GM12878 (cell line): Measurements from ENCODE around the gene NOP14. TPM values are rescaled to one million over a fixed set of nuclear protein-coding genes. Genes with fewer than 3 reads are reported as not detected.

Experiments
- ATAC-seq: fragments of 200-7000 bp; cut with Tn5 transposase; 3 replicates; pipeline ENCODE4 v1.9.1; 2020; ENCODE audit warnings: mild to moderate bottlenecking, moderate library complexity
- BruUV-seq: library from RNA; stranded (reverse); fragments of 400-500 nt; replicated peaks from 2 replicates; lab custom pipeline; 2021; lab: Mats Ljungman, UMichigan
- CTCF ChIA-PET: fragments of 300-600 bp; sonication (Branson Sonifier 250); formaldehyde crosslinking; extraction: SDS; loops from one replicate; lab custom pipeline; 2021; ENCODE audit warnings: inconsistent platforms; lab: Yijun Ruan, JAX
- POLR2A ChIA-PET: fragments of 350-600 bp; formaldehyde crosslinking; extraction: SDS; loops from one replicate; lab custom pipeline; 2021; ENCODE audit warnings: inconsistent platforms; lab: Charles Lee
- RAD21 ChIA-PET: fragments of 300-600 bp; sonication (Branson Sonifier 250); formaldehyde crosslinking; loops from one replicate; lab custom pipeline; 2023; ENCODE audit warnings: antibody characterized with exemption; ENCODE audit not compliant: unreplicated experiment; lab: Charles Lee
- SMC1A ChIA-PET: fragments of 300-600 bp; sonication (Branson Sonifier 250); formaldehyde crosslinking; loops from one replicate; lab custom pipeline; 2023; ENCODE audit not compliant: unreplicated experiment, uncharacterized antibody; lab: Charles Lee
- DNase-seq: peaks from one replicate; pipeline ENCODE4 v3.0.0-alpha.2; 2011; ENCODE audit warnings: low read depth, low spot score
- FAIRE-seq: peaks from 3 replicates; lab custom pipeline; 2011; peaks lifted over from hg19 to GRCh38; lab: Jason Lieb, UNC
- H2AFZ ChIP-seq: 2 replicates; pipeline ENCODE4 v1.6.0; 2011; ENCODE audit warnings: low read depth, low read length, control low read depth; ENCODE audit not compliant: control insufficient read depth
- H3K27ac ChIP-seq: 2 replicates; pipeline ENCODE4 v1.5.1; 2011; ENCODE audit warnings: control low read depth; ENCODE audit not compliant: control insufficient read depth, insufficient read depth
- H3K27me3 ChIP-seq, 2 experiments: replicated peaks in 1 of 2; 2 replicates each; pipeline versions ENCODE4 v1.6.0 to v1.6.1; 2011; ENCODE audit warnings: low read length in 1 of 2; ENCODE audit not compliant: control insufficient read depth in 2 of 2, insufficient read depth in 2 of 2
- H3K36me3 ChIP-seq, 2 experiments: 2 replicates each; pipeline ENCODE4 v1.5.1; 2011; ENCODE audit warnings: low read length in 1 of 2; ENCODE audit not compliant: control insufficient read depth in 2 of 2, insufficient read depth in 2 of 2
- H3K4me1 ChIP-seq: 2 replicates; pipeline ENCODE4 v1.6.1; 2011; ENCODE audit warnings: mild to moderate bottlenecking, low read length, moderate library complexity, mixed read lengths; ENCODE audit not compliant: control insufficient read depth, insufficient read depth
- H3K4me2 ChIP-seq: 2 replicates; pipeline ENCODE4 v1.6.0; 2011; ENCODE audit warnings: control low read depth; ENCODE audit not compliant: control insufficient read depth, insufficient read depth
- H3K4me3 ChIP-seq: fragments of 200-600 bp; sonication (generic); 2 replicates; pipeline ENCODE4 v1.5.1; 2016
- H3K79me2 ChIP-seq: 2 replicates; pipeline ENCODE4 v1.6.0; 2011; ENCODE audit warnings: low read length; ENCODE audit not compliant: control insufficient read depth, insufficient read depth
- H3K9ac ChIP-seq: 2 replicates; pipeline ENCODE4 v1.8.0; 2011; ENCODE audit warnings: low read length, control low read depth, mixed read lengths; ENCODE audit not compliant: control insufficient read depth, insufficient read depth
- H3K9me3 ChIP-seq: replicated peaks from 3 replicates; pipeline ENCODE4 v1.5.1; 2011; ENCODE audit warnings: mild to moderate bottlenecking, low read length; ENCODE audit not compliant: control insufficient read depth, insufficient read depth
- H4K20me1 ChIP-seq: 2 replicates; pipeline ENCODE4 v1.6.0; 2011; ENCODE audit not compliant: control insufficient read depth, insufficient read depth
- ATF7 ChIP-seq: fragments of 450-650 bp; IDR thresholded peaks from 2 replicates; pipeline ENCODE4 v1.6.1; 2016; ENCODE audit warnings: low read depth, mild to moderate bottlenecking
- BRCA1 ChIP-seq: IDR thresholded peaks from 2 replicates; pipeline ENCODE4 v1.6.1; 2011; ENCODE audit warnings: low read depth, low read length, improper control_type of control experiment
- CEBPB ChIP-seq, 2 experiments: fragments of 150-350 bp in 1 of 2; IDR thresholded peaks; 2 replicates each; pipeline ENCODE4 v1.6.1; 2012 to 2014; ENCODE audit warnings: low read depth in 2 of 2, low read length in 2 of 2, borderline replicate concordance in 1 of 2, inconsistent platforms in 1 of 2
- DPF2 ChIP-seq: fragments of 450-650 bp; IDR thresholded peaks from 2 replicates; pipeline ENCODE4 v1.6.1; 2017; ENCODE audit warnings: mild to moderate bottlenecking
- ELK1 ChIP-seq: IDR thresholded peaks from 2 replicates; pipeline ENCODE4 v1.6.1; 2012; ENCODE audit warnings: low read depth, low read length, improper control_type of control experiment
- HDGF ChIP-seq: fragments of 450-650 bp; IDR thresholded peaks from 2 replicates; pipeline ENCODE4 v1.6.1; 2016; ENCODE audit warnings: antibody characterized with exemption
- MTA2 ChIP-seq: fragments of 450-650 bp; IDR thresholded peaks from 2 replicates; pipeline ENCODE4 v1.6.1; 2016; ENCODE audit warnings: low read depth, mild to moderate bottlenecking, moderate library complexity
- MYB ChIP-seq: fragments of 150-350 bp; IDR thresholded peaks from 2 replicates; pipeline ENCODE4 v1.6.1; 2014; ENCODE audit warnings: mild to moderate bottlenecking, low read depth, low read length, borderline replicate concordance
- POLR2AphosphoS5 ChIP-seq: IDR thresholded peaks from 2 replicates; pipeline ENCODE4 v1.6.1; 2011; ENCODE audit warnings: mild to moderate bottlenecking, low read length, inconsistent platforms
- RELA ChIP-seq: fragments of 450-650 bp; IDR thresholded peaks from 2 replicates; pipeline ENCODE4 v1.8.0; 2014; ENCODE audit warnings: borderline replicate concordance; ENCODE audit not compliant: partially characterized antibody
- RFX5 ChIP-seq: IDR thresholded peaks from 2 replicates; pipeline ENCODE4 v1.6.1; 2011; ENCODE audit warnings: low read depth, low read length, improper control_type of control experiment
- SIX5 ChIP-seq: IDR thresholded peaks from 2 replicates; pipeline ENCODE4 v1.6.1; 2011; ENCODE audit warnings: mild to moderate bottlenecking, low read depth, low read length, moderate library complexity; ENCODE audit not compliant: severe bottlenecking
- SRF ChIP-seq, 2 experiments: IDR thresholded peaks; 2 replicates each; pipeline ENCODE4 v1.6.1; 2011; ENCODE audit warnings: low read depth in 2 of 2, low read length in 2 of 2, mild to moderate bottlenecking in 1 of 2, moderate library complexity in 1 of 2
- USF2 ChIP-seq: IDR thresholded peaks from 2 replicates; pipeline ENCODE4 v1.6.1; 2011; ENCODE audit warnings: low read depth, low read length, improper control_type of control experiment, borderline replicate concordance
- WGBS: methylation state at CpG from one replicate; pipeline ENCODE4 v1.1.6; 2016; ENCODE audit warnings: low lambda C conversion rate; ENCODE audit not compliant: insufficient replicate concordance, insufficient coverage; ENCODE audit errors: missing lambda C conversion rate; 5-methylcytosine and 5-hydroxymethylcytosine counted together
- in situ Hi-C: fragments of 300-500 bp; cut with MboI; formaldehyde crosslinking; loops from 9 replicates; pipeline ENCODE4 v1.14.3; 2018; ENCODE audit warnings: mixed read lengths
- intact Hi-C: fragments of 100-400 bp; cut with micrococcal nuclease; formaldehyde crosslinking; loops from one replicate; pipeline ENCODE4 v1.14.2; 2022; ENCODE audit not compliant: unreplicated experiment
- polyA plus RNA-seq, 11 experiments: library from polyadenylated mRNA; depleted of rRNA in 4 of 11; unstranded in 6 of 11; stranded (reverse) in 5 of 11; fragments of >200 nt; fragmentation: Nextera tagmentation in 4 of 11; fragmentation: Illumina TruSeq in 1 of 11; extraction: Ambion mirVana in 4 of 11; extraction: Trizol in 1 of 11; gene quantifications; 1 replicate in 1 of 11; 2 replicates in 10 of 11; pipeline versions ENCODE4 v1.2.1 to v1.2.3, GENCODE V29; 2011 to 2016; ENCODE audit warnings: inconsistent platforms in 2 of 11, missing spikeins in 2 of 11, low read depth in 1 of 11
- total RNA-seq, 4 experiments: library from RNA; depleted of rRNA in 3 of 4; stranded (reverse); fragments of >200 nt in 3 of 4; fragmentation: Illumina TruSeq in 1 of 4; extraction: Trizol in 1 of 4; gene quantifications; 2 replicates each; pipeline versions ENCODE4 v1.2.1 to v1.2.3, GENCODE V29; 2013 to 2021

Gene NOP14
- total and polyA plus RNA-seq, 10 of the 15 experiments (the other 5 are each of a cell fraction or from before 2014, with no cell fraction given) = 13.8 to 80.6 (median 49.7) TPM

- peak; percentile 98 for TF ChIP-seq SIX5
- TF ChIP-seq CEBPB (IDR thresholded peaks at IDR 0.05; ENCODE audit: borderline replicate concordance in 1 of 2, low read depth in 2 of 2, low read length in 2 of 2) = no peak
- TF ChIP-seq RFX5 = no peak
- peak; percentile 52; the same call in 1 of the 2 replicates for TF ChIP-seq DPF2
- no peak for TF ChIP-seq MTA2
- TF ChIP-seq SRF (IDR thresholded peaks at IDR 0.05; ENCODE audit: low read depth in 2 of 2, low read length in 2 of 2) = no peak; a peak in 1 of 4 replicates
- no peak for TF ChIP-seq ATF7
- TF ChIP-seq BRCA1 = peak; percentile 97
- no peak; the same call in 1 of the 2 replicates for TF ChIP-seq ELK1
Measured at GRCh38 chr4:2963175-2963965, at the start of gene NOP14, which contains the start of gene GRK4 (continued).

- RAD21 ChIA-PET = interaction anchor here (3.5 kb wide), 1 partner anchor 26 kb away, joined by 22 read pairs; no protein-coding TSS in a partner anchor
Measured at GRCh38 chr4:3011456-3012220, 48.4 kb upstream of the NOP14 start.

More at GRCh38 chr4:3011456-3012220, 48.4 kb upstream of the NOP14 start:
- no peak for ATAC-seq
- POLR2A ChIA-PET = no interaction called here
- Histone ChIP-seq H3K9ac (no peak overlapping the region), H3K27ac (no peak overlapping the region)
- TF ChIP-seq USF2 (no peak), POLR2AphosphoS5 (no peak), RELA (no peak), HDGF (no peak), MYB (no peak)
- TF ChIP-seq, all 136 proteins: peak for 0
- FAIRE-seq = no peak
- SMC1A ChIA-PET = no interaction called here
- 88% methylated on average over 17 of the region's 17 CpGs for WGBS
- peaks cover 25% of the 10 kb centered on the region for H3K4me1 ChIP-seq
- CTCF ChIA-PET = no interaction called here
- H3K4me2 ChIP-seq = no peak overlapping the region
- H3K9me3 ChIP-seq = no peaks in the 10 kb centered on the region
- H3K79me2 ChIP-seq = no peaks in the 10 kb centered on the region
- H3K4me3 ChIP-seq = no peak overlapping the region
- H3K36me3 ChIP-seq = no peaks in the 10 kb centered on the region
- no peaks in the 10 kb centered on the region for H4K20me1 ChIP-seq
- no peaks in the 10 kb centered on the region; a peak in 1 of 4 replicates for H3K27me3 ChIP-seq
- intact Hi-C loops = no loop called here
- BruUV-seq = no TSS peak
- DNase-seq = no peak
- no peak overlapping the region for H2AFZ ChIP-seq
- in situ Hi-C loops = no loop called here
